Stomach (tissue), 9 donors: ENCODE data around the gene ODF4. TPM values are rescaled to one million over a fixed set of nuclear protein-coding genes. Genes with fewer than 3 reads are reported as not detected.

ENCODE experiments used
- DNase-seq, 2 donors: peaks; one replicate each; pipeline versions ENCODE4 v3.0.0 to v3.0.0-alpha.2; 2013 to 2019
- H3K27ac ChIP-seq, 5 donors: fragments of 200-600 bp in 4 of 5; sonication (generic) in 4 of 5; one replicate each; pipeline ENCODE4 v1.5.1; 2013 to 2019; ENCODE audit warnings: mild to moderate bottlenecking in 1 of 5, moderate library complexity in 1 of 5
- H3K27me3 ChIP-seq, 3 donors: fragments of 200-600 bp; sonication (generic); one replicate each; pipeline ENCODE4 v1.5.1; 2017 to 2019; ENCODE audit warnings: mixed run types in 1 of 3
- H3K36me3 ChIP-seq, 4 donors: fragments of 200-600 bp; sonication (generic); 1 replicate in 3 of 4; 2 replicates in 1 of 4; pipeline ENCODE4 v1.5.1; 2016 to 2019
- H3K4me1 ChIP-seq, 4 donors: fragments of 200-600 bp; sonication (generic); one replicate each; pipeline ENCODE4 v1.5.1; 2016 to 2019
- H3K4me3 ChIP-seq, 4 donors: fragments of 200-600 bp; sonication (generic) in 3 of 4; one replicate each; pipeline ENCODE4 v1.5.1; 2016 to 2019; ENCODE audit warnings: mild to moderate bottlenecking in 1 of 4
- H3K9me3 ChIP-seq, 4 donors: fragments of 200-600 bp; sonication (generic); one replicate each; pipeline ENCODE4 v1.5.1; 2016 to 2019
- CTCF ChIP-seq, 7 experiments: fragments of 450-650 bp in 4 of 7; fragments of 200-600 bp in 3 of 7; sonication (generic) in 3 of 7; IDR thresholded peaks; one replicate each; pipeline ENCODE4 v1.5.1; 2016 to 2019; ENCODE audit warnings: antibody characterized with exemption in 7 of 7, control low read depth in 2 of 7, mild to moderate bottlenecking in 1 of 7
- EP300 ChIP-seq: sonication (generic); formaldehyde crosslinking; IDR thresholded peaks from one replicate; pipeline ENCODE4 v1.6.1; 2017; ENCODE audit warnings: antibody characterized with exemption
- POLR2A ChIP-seq, 4 donors: fragments of 450-650 bp; IDR thresholded peaks; one replicate each; pipeline ENCODE4 v1.6.1; 2016; ENCODE audit warnings: antibody characterized with exemption in 4 of 4, control low read depth in 2 of 4, mild to moderate bottlenecking in 1 of 4, moderate library complexity in 1 of 4
- POLR2AphosphoS5 ChIP-seq, 3 donors: sonication (generic); formaldehyde crosslinking; IDR thresholded peaks; one replicate each; pipeline ENCODE4 v1.6.1; 2016; ENCODE audit warnings: antibody characterized with exemption in 3 of 3
- WGBS, 5 donors: extraction: QIAGEN DNeasy Blood & Tissue Kit in 3 of 5; methylation state at CpG; one replicate each; pipeline versions ENCODE4 v1.1.5 to v1.1.7; 2013 to 2018; 5-methylcytosine and 5-hydroxymethylcytosine counted together
- intact Hi-C: fragments of 100-400 bp; cut with DNase I; formaldehyde crosslinking; loops from one replicate; pipeline ENCODE4 v1.15.1; 2023; ENCODE audit warnings: low total_unique reads
- polyA plus RNA-seq, 3 donors: library from polyadenylated mRNA; stranded (reverse); fragments of 200-250 nt; gene quantifications; one replicate each; pipeline ENCODE4 v1.2.3, GENCODE V29; 2013
- total RNA-seq, 5 donors: library from RNA; depleted of rRNA; stranded (reverse); fragments of >200 nt; gene quantifications; one replicate each; pipeline versions ENCODE4 v1.1.0 to v1.2.3, GENCODE V29; 2014 to 2016
- donor health status: healthy with polysubstance abuse.
- donor health status: Bipolar disorder and iron deficiency.
- donor health status: healthy.

The ODF4 gene
- total and polyA plus RNA-seq, 8 donors = not detected

DNA sequence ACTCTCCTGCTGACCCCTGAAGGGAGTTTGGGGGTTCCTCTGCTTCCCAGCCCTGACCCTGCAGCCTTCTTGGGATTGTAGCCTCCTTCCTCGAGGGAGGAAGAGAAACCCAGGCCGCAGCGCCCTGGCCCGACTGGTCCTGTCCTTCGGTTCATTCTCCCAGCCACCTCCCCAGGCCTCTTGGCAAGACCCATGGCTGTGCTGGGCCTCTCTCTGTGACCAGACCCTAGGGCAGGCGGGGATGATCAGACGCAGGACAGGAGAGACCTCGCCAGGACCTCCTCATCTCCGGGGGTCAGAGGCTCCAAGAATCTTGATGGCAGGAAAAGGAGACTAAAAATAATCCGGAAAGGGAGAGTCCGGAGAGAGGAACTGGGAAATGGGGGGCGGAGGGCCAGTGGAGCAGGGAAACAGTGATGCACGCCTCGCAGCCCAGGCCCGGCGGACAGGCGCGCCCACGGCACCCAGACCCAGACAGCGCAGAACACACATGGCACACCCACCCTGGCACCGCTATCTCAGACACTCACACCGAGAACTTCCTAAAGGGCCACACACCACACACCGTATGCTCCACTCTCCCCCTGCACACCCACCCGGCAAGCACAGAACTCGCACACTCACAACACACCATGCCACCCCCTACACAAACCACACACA is 28.4 kb upstream of the ODF4 start:
- WGBS, 5 donors = 77 to 87% (median 80%) methylated on average over 25 of the region's 25 CpGs
- no peaks in the 10 kb centered on the region for H3K9me3 ChIP-seq
- H3K4me3 ChIP-seq = peak overlapping the region; percentile 7 to 29 (median 26)
- H3K4me1 ChIP-seq = peaks cover 7 to 16% (median 11%) of the 10 kb centered on the region in 4 donors
- intact Hi-C loops = no loop called here
- no peaks in the 10 kb centered on the region for H3K36me3 ChIP-seq
- DNase-seq = no peak
- no peak for TF ChIP-seq CTCF (IDR thresholded peaks at IDR 0.05)
- TF ChIP-seq POLR2AphosphoS5 (IDR thresholded peaks at IDR 0.05) = no peak
- no peak for TF ChIP-seq EP300
- TF ChIP-seq POLR2A (IDR thresholded peaks at IDR 0.05) = no peak
- peaks cover 0 to 63% (median 48%) of the 10 kb centered on the region in 3 donors for H3K27me3 ChIP-seq
- H3K27ac ChIP-seq = peak overlapping the region in 3 of 5 donors; percentile 41 to 67 (median 66)

DNA sequence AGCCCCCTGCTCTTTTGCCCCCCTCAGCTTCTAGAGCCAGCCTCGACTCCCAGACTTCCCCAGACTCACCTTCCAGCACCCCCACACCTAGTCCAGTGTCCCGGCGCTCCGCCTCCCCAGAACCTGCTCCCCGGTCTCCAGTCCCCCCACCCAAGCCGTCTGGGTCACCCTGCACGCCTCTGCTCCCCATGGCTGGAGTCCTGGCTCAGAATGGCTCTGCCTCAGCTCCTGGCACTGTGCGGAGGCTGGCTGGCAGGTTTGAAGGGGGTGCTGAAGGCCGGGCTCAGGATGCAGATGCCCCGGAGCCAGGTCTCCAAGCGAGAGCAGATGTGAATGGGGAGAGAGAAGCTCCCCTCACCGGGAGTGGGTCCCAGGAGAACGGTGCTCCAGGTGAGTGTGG is 27.4 kb upstream of the ODF4 start:
- WGBS, 5 donors = 71 to 79% (median 75%) methylated on average over 12 to 13 of the region's 13 CpGs
- Histone ChIP-seq H3K27ac (no peak overlapping the region), H3K27me3 (peaks cover 0 to 73% (median 48%) of the 10 kb centered on the region in 3 donors), H3K4me3 (peak overlapping the region in 2 of 4 donors; percentile 25 to 29), H3K9me3 (no peaks in the 10 kb centered on the region), H3K4me1 (peaks cover 7 to 16% (median 11%) of the 10 kb centered on the region in 4 donors), H3K36me3 (no peaks in the 10 kb centered on the region)
- intact Hi-C loops = no loop called here
- DNase-seq = no peak
- TF ChIP-seq POLR2AphosphoS5 (IDR thresholded peaks at IDR 0.05) (no peak), EP300 (no peak), CTCF (IDR thresholded peaks at IDR 0.05) (no peak), POLR2A (IDR thresholded peaks at IDR 0.05) (no peak)

DNA sequence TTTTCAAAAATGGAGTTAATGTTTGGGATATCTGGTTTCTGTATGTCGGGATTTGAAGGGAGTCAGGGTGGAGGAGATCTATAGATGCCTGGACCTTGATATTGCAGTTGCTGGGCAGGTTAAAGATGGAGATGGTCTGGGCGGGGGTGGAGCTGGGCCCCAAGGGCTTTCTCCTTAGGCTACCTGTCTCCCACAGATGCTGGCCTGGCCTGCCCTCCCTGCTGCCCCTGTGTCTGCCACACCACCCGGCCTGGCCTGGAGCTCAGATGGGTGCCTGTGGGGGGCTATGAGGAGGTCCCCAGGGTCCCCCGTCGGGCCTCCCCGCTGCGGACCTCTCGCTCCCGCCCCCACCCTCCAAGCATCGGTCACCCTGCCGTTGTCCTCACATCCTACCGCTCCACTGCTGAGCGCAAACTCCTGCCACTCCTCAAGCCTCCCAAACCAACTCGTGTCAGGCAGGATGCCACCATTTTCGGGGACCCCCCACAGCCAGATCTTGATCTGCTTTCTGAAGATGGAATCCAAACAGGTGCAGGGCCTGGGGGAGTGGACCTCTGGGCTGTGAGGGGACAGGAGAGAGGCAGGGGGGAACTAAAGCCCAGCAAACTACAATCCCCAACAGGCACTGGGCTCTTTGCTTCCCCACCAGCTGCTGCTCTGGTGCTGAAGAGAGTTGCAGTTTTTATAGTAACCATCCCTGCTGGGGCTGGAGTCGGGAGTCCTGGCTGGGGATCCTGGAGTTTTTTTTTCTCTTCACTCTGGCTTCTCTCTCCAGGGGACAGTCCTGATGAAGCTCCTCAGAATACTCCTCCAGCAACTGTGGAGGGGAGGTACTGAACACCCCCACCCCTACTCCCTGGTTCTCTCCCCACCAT is 26.7 kb upstream of the ODF4 start:
- 59 to 67% (median 61%) methylated on average over 7 to 16 of the region's 16 CpGs for WGBS, 5 donors
- Histone ChIP-seq H3K4me1 (peaks cover 7 to 16% (median 11%) of the 10 kb centered on the region in 4 donors), H3K27ac (no peak overlapping the region), H3K27me3 (peaks cover 0 to 77% (median 48%) of the 10 kb centered on the region in 3 donors), H3K9me3 (no peaks in the 10 kb centered on the region), H3K4me3 (peak overlapping the region in 1 of 4 donors; percentile 25), H3K36me3 (no peaks in the 10 kb centered on the region)
- DNase-seq = no peak
- TF ChIP-seq EP300 (no peak), POLR2A (IDR thresholded peaks at IDR 0.05) (no peak), CTCF (IDR thresholded peaks at IDR 0.05) (no peak)
- intact Hi-C loops = no loop called here
